ENCODE data around the gene TRIM41. TPM values are rescaled to one million over a fixed set of nuclear protein-coding genes. Genes with fewer than 3 reads are reported as not detected.
A peak's percentile ranks its signal among the peaks of the same experiment; 100 is the strongest.
"Not testable (repeated sequence)": the region's sequence is repeated elsewhere in the genome, so short reads cannot be mapped to it uniquely, and the experiment has no call there.

The TRIM41 gene
- total RNA-seq, 2 experiments from 2014 or later, result 21.4 to 24.0 TPM

GRCh38 chr5:181211208-181211607 lies 11.9 kb upstream of the TRIM41 start:
- DNase-seq (peak in 3 of 14 experiments; percentile 44 to 58 (median 50)), ATAC-seq (ENCODE audit: poor library complexity) (no peak)
- H3K4me1 Mint-ChIP-seq (ENCODE audit: low read depth), result peaks cover 41% of the 10 kb centered on the region
- CTCF ChIA-PET, result no interaction called here
- Histone ChIP-seq H3K4me3 (ENCODE audit: low read length) (no peak overlapping the region), H3K36me3 (ENCODE audit: insufficient read depth, low read length) (no peaks in the 10 kb centered on the region), H3K9me3 (ENCODE audit: control insufficient read depth in 1 of 2, insufficient read depth in 1 of 2, low read length in 2 of 2) (no peaks in the 10 kb centered on the region), H3K27me3 (ENCODE audit: control insufficient read depth in 1 of 2, insufficient read depth in 2 of 2, low read length in 2 of 2) (no peaks in the 10 kb centered on the region), H3K27ac (ENCODE audit: low read depth in 1 of 2, low read length in 2 of 2) (no peak overlapping the region), H3K4me1 (ENCODE audit: insufficient read depth, low read length) (peaks cover 20% of the 10 kb centered on the region)
- H3K27me3 Mint-ChIP-seq, result peaks cover 17% of the 10 kb centered on the region
- peak overlapping the region; percentile 38 for H3K4me3 Mint-ChIP-seq
- intact Hi-C loops (cut with DNase I, micrococcal nuclease), result loop anchor here in 1 of 2 experiments (10.0 kb wide), 1 partner anchor 46 kb away; no protein-coding TSS in a partner anchor
- TF ChIP-seq CTCF (IDR thresholded peaks at IDR 0.05), result no peak
- H3K9me3 Mint-ChIP-seq, result peaks cover 3% of the 10 kb centered on the region
- POLR2A ChIA-PET, result interaction anchor here (1.1 kb wide), 1 partner anchor 21 kb away, joined by 3 read pairs; no protein-coding TSS in a partner anchor
- H3K36me3 Mint-ChIP-seq (ENCODE audit: low read depth), result peaks cover 24% of the 10 kb centered on the region
- H3K27ac Mint-ChIP-seq, result peak overlapping the region; percentile 62

GRCh38 chr5:181212080-181212479 lies 11.0 kb upstream of the TRIM41 start:
- Histone ChIP-seq H3K27me3 (ENCODE audit: control insufficient read depth in 1 of 2, insufficient read depth in 2 of 2, low read length in 2 of 2) (no peaks in the 10 kb centered on the region), H3K36me3 (ENCODE audit: insufficient read depth, low read length) (no peaks in the 10 kb centered on the region), H3K27ac (ENCODE audit: low read depth in 1 of 2, low read length in 2 of 2) (no peak overlapping the region), H3K9me3 (ENCODE audit: control insufficient read depth in 1 of 2, insufficient read depth in 1 of 2, low read length in 2 of 2) (no peaks in the 10 kb centered on the region), H3K4me1 (ENCODE audit: insufficient read depth, low read length) (peaks cover 20% of the 10 kb centered on the region), H3K4me3 (ENCODE audit: low read length) (no peak overlapping the region)
- no peak for TF ChIP-seq CTCF (IDR thresholded peaks at IDR 0.05)
- H3K9me3 Mint-ChIP-seq, result peaks cover 3% of the 10 kb centered on the region
- H3K27ac Mint-ChIP-seq, result no peak overlapping the region
- intact Hi-C loops (cut with DNase I, micrococcal nuclease), result loop anchor here in 1 of 2 experiments (10.0 kb wide), 1 partner anchor 47 kb away; no protein-coding TSS in a partner anchor
- H3K4me1 Mint-ChIP-seq (ENCODE audit: low read depth), result peaks cover 37% of the 10 kb centered on the region
- no peak for ATAC-seq (ENCODE audit: poor library complexity)
- peaks cover 21% of the 10 kb centered on the region for H3K36me3 Mint-ChIP-seq (ENCODE audit: low read depth)
- ChIA-PET POLR2A (interaction anchor here (1.4 kb wide), 1 partner anchor 23 kb away, joined by 6 read pairs; no protein-coding TSS in a partner anchor), CTCF (no interaction called here)
- H3K4me3 Mint-ChIP-seq, result no peak overlapping the region
- no peak for DNase-seq
- H3K27me3 Mint-ChIP-seq, result peaks cover 10% of the 10 kb centered on the region

- ATAC-seq (ENCODE audit: poor library complexity), result no peak
- POLR2A ChIA-PET, result interaction anchor here (1.4 kb wide), 1 partner anchor 23 kb away, joined by 6 read pairs; no protein-coding TSS in a partner anchor
These were observed 10.1 kb upstream of the TRIM41 start for GRCh38 chr5:181212934-181213333.

GRCh38 chr5:181214249-181214648 lies 8.8 kb upstream of the TRIM41 start:
- H3K27me3 Mint-ChIP-seq; H3K27ac ChIP-seq (ENCODE audit: low read depth in 1 of 2, low read length in 2 of 2); ATAC-seq (ENCODE audit: poor library complexity); H3K9me3 ChIP-seq (ENCODE audit: control insufficient read depth in 1 of 2, insufficient read depth in 1 of 2, low read length in 2 of 2); H3K36me3 ChIP-seq (ENCODE audit: insufficient read depth, low read length); H3K4me3 ChIP-seq (ENCODE audit: low read length); H3K9me3 Mint-ChIP-seq; H3K27me3 ChIP-seq (ENCODE audit: control insufficient read depth in 1 of 2, insufficient read depth in 2 of 2, low read length in 2 of 2); DNase-seq: not testable (repeated sequence)
- CTCF ChIA-PET, result interaction anchor here (1.7 kb wide), 1 partner anchor 47 kb away, joined by 3 read pairs; the partner anchor contains the start of gene TRIM52
- peaks cover 22% of the 10 kb centered on the region for H3K36me3 Mint-ChIP-seq (ENCODE audit: low read depth)
- peak overlapping the region; percentile 23 for H3K27ac Mint-ChIP-seq
- H3K4me3 Mint-ChIP-seq, result peak overlapping the region; percentile 36
- POLR2A ChIA-PET, result interaction anchor here (1.2 kb wide), 1 partner anchor 22 kb away, joined by 5 read pairs; no protein-coding TSS in a partner anchor
- intact Hi-C loops (cut with DNase I, micrococcal nuclease), result loop anchor here in 1 of 2 experiments (10.0 kb wide), 1 partner anchor 49 kb away; no protein-coding TSS in a partner anchor
- H3K4me1 ChIP-seq (ENCODE audit: insufficient read depth, low read length), result peaks cover 31% of the 10 kb centered on the region
- H3K4me1 Mint-ChIP-seq (ENCODE audit: low read depth), result peaks cover 35% of the 10 kb centered on the region

More at GRCh38 chr5:181212934-181213333, 10.1 kb upstream of the TRIM41 start:
- no peak overlapping the region for H3K27ac ChIP-seq (ENCODE audit: low read depth in 1 of 2, low read length in 2 of 2)
- H3K9me3 Mint-ChIP-seq, result peaks cover 3% of the 10 kb centered on the region
- H3K27me3 Mint-ChIP-seq, result peaks cover 6% of the 10 kb centered on the region
- H3K4me3 ChIP-seq (ENCODE audit: low read length), result no peak overlapping the region
- H3K27me3 ChIP-seq (ENCODE audit: control insufficient read depth in 1 of 2, insufficient read depth in 2 of 2, low read length in 2 of 2), result no peaks in the 10 kb centered on the region
- H3K4me1 ChIP-seq (ENCODE audit: insufficient read depth, low read length), result peaks cover 22% of the 10 kb centered on the region
- no peaks in the 10 kb centered on the region for H3K9me3 ChIP-seq (ENCODE audit: control insufficient read depth in 1 of 2, insufficient read depth in 1 of 2, low read length in 2 of 2)
- intact Hi-C loops (cut with DNase I, micrococcal nuclease), result loop anchor here in 1 of 2 experiments (10.0 kb wide), 1 partner anchor 48 kb away; no protein-coding TSS in a partner anchor
- H3K4me3 Mint-ChIP-seq, result no peak overlapping the region
- TF ChIP-seq CTCF (IDR thresholded peaks at IDR 0.05), result no peak
- H3K36me3 ChIP-seq (ENCODE audit: insufficient read depth, low read length), result no peaks in the 10 kb centered on the region
- no peak for DNase-seq
- peaks cover 34% of the 10 kb centered on the region for H3K4me1 Mint-ChIP-seq (ENCODE audit: low read depth)
- CTCF ChIA-PET, result no interaction called here
- no peak overlapping the region for H3K27ac Mint-ChIP-seq
- peaks cover 21% of the 10 kb centered on the region for H3K36me3 Mint-ChIP-seq (ENCODE audit: low read depth)
